ENCODE results near the gene HNRNPUL2. TPM values are rescaled to one million over a fixed set of nuclear protein-coding genes. Genes with fewer than 3 reads are reported as not detected.

The HNRNPUL2 gene
- total and polyA plus RNA-seq, 9 of the 15 experiments (the other 6 are each of a cell fraction or from before 2014, with no cell fraction given): 0.89 to 44.3 (median 15.2) TPM

DNA sequence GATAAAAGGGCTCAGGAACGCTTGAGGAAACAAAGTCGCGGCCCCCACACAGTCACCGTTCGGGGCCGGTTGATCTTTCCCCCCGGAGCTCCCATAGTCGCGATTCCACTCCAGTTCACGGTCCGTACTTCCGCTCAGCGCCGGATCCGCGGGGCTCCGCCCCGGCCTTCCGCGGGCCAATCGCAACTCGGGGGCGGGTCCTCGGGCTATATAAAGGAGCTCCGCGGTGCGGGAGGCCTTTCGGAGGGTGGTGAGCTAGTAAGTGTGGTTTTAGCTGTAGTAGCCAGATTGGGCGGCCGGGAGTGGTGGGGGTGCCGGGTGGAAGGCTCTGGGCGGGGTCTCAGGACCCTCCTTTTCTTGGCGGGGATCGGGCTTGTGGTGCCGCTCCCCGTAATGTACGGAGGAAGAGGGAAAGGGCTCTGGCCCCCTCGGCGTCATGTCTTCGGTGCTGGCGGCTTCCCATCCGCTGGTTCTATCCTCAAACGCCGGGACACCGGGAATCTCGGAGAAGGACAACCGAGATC lies 62.1 kb downstream of the HNRNPUL2 start, which contains the start of the genes C11orf98 and CSKMT (continued):
- TF ChIP-seq PRDM10 (IDR thresholded peaks at IDR 0.05; ENCODE audit: partially characterized antibody) (peak; percentile 46), POLR3G (IDR thresholded peaks at IDR 0.05; ENCODE audit: extremely low read depth, insufficient read length, insufficient replicate concordance) (no peak), HINFP (tag; conservative IDR thresholded peaks at IDR 0.05; ENCODE audit: low read depth) (no peak), SOX6 (IDR thresholded peaks at IDR 0.05) (no peak), CXXC5 (CRISPR knock-in tag; IDR thresholded peaks at IDR 0.05) (peak; percentile 60), CBX1 (IDR thresholded peaks at IDR 0.05; ENCODE audit: low read depth) (peak; percentile 97), HES1 (IDR thresholded peaks at IDR 0.05; ENCODE audit: low read depth) (no peak), STAT5B (CRISPR knock-in tag; IDR thresholded peaks at IDR 0.05) (no peak), MIER1 (IDR thresholded peaks at IDR 0.05; ENCODE audit: low read depth) (no peak), SMAD3 (CRISPR knock-in tag; conservative IDR thresholded peaks at IDR 0.05) (peak; percentile 56; the same call in 1 of the 2 replicates), SIN3B (IDR thresholded peaks at IDR 0.05; ENCODE audit: low read depth) (0 out of 2 replicates have a peak, but pooled peaks have one; percentile 5), ZNF551 (CRISPR knock-in tag; IDR thresholded peaks at IDR 0.05) (peak; percentile 91), HNRNPUL1 (IDR thresholded peaks at IDR 0.05; ENCODE audit: low read length) (peak; percentile 59; the same call in 1 of the 2 replicates), GABPB1 (CRISPR knock-in tag; IDR thresholded peaks at IDR 0.05) (peak; percentile 79; the same call in 1 of the 2 replicates), ZNF280B (CRISPR knock-in tag; IDR thresholded peaks at IDR 0.05) (no peak)
- TF ChIP-seq, protein P1, sequence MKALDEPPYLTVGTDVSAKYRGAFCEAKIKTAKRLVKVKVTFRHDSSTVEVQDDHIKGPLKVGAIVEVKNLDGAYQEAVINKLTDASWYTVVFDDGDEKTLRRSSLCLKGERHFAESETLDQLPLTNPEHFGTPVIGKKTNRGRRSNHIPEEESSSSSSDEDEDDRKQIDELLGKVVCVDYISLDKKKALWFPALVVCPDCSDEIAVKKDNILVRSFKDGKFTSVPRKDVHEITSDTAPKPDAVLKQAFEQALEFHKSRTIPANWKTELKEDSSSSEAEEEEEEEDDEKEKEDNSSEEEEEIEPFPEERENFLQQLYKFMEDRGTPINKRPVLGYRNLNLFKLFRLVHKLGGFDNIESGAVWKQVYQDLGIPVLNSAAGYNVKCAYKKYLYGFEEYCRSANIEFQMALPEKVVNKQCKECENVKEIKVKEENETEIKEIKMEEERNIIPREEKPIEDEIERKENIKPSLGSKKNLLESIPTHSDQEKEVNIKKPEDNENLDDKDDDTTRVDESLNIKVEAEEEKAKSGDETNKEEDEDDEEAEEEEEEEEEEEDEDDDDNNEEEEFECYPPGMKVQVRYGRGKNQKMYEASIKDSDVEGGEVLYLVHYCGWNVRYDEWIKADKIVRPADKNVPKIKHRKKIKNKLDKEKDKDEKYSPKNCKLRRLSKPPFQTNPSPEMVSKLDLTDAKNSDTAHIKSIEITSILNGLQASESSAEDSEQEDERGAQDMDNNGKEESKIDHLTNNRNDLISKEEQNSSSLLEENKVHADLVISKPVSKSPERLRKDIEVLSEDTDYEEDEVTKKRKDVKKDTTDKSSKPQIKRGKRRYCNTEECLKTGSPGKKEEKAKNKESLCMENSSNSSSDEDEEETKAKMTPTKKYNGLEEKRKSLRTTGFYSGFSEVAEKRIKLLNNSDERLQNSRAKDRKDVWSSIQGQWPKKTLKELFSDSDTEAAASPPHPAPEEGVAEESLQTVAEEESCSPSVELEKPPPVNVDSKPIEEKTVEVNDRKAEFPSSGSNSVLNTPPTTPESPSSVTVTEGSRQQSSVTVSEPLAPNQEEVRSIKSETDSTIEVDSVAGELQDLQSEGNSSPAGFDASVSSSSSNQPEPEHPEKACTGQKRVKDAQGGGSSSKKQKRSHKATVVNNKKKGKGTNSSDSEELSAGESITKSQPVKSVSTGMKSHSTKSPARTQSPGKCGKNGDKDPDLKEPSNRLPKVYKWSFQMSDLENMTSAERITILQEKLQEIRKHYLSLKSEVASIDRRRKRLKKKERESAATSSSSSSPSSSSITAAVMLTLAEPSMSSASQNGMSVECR (CRISPR knock-in tag; IDR thresholded peaks at IDR 0.05): no peak; the same call in 1 of the 2 replicates
